K562 (cell line): ENCODE data around the gene CCDC50. TPM values are rescaled to one million over a fixed set of nuclear protein-coding genes. Genes with fewer than 3 reads are reported as not detected.

Source experiments
- ATAC-seq: fragments of 200-7000 bp; cut with Tn5 transposase; 3 replicates; pipeline ENCODE4 v1.9.1; 2020; ENCODE audit warnings: moderate library complexity
- BruUV-seq: library from RNA; stranded (reverse); fragments of 400-500 nt; replicated peaks from 2 replicates; lab custom pipeline; 2021; lab: Mats Ljungman, UMichigan
- CTCF ChIA-PET: fragments of 300-600 bp; formaldehyde crosslinking; extraction: SDS; loops from one replicate; lab custom pipeline; 2021; ENCODE audit warnings: low intra/inter-chr PET ratio; lab: Yijun Ruan, JAX
- POLR2A ChIA-PET: fragments of 300-600, 350-650 bp; sonication (Branson Sonifier 250); formaldehyde crosslinking; extraction: SDS; loops from one replicate; lab custom pipeline; 2021; ENCODE audit warnings: antibody characterized with exemption, inconsistent platforms; lab: Yijun Ruan, JAX
- DNase-seq, 4 experiments: peaks; one replicate each; pipeline versions ENCODE4 v3.0.0 to v3.0.0-alpha.2; 2011 to 2018; ENCODE audit warnings: low spot score in 3 of 4, mixed read lengths in 3 of 4; ENCODE audit errors: extremely low read depth in 1 of 4
- FAIRE-seq: peaks from 2 replicates; lab custom pipeline; 2011; peaks lifted over from hg19 to GRCh38; lab: Jason Lieb, UNC
- H2AFZ ChIP-seq: 2 replicates; pipeline ENCODE4 v1.6.0; 2011; ENCODE audit warnings: low read depth, low read length, control low read depth, inconsistent platforms
- H3K27ac ChIP-seq: fragments of 200-600 bp; 3 replicates; pipeline ENCODE4 v1.8.0; 2011; ENCODE audit warnings: low read depth, mild to moderate bottlenecking, control low read depth, inconsistent platforms, low read length, moderate library complexity, mixed read lengths; ENCODE audit errors: extremely low read depth
- H3K27me3 ChIP-seq, 2 experiments: fragments of 300-600 bp in 1 of 2; 2 replicates in 1 of 2; 3 replicates in 1 of 2; pipeline versions ENCODE4 v1.6.0 to v1.8.0; 2011; ENCODE audit warnings: inconsistent platforms in 2 of 2, low read length in 2 of 2, mild to moderate bottlenecking in 1 of 2, mixed read lengths in 1 of 2, moderate library complexity in 1 of 2; ENCODE audit not compliant: control insufficient read depth in 2 of 2, insufficient read depth in 2 of 2
- H3K36me3 ChIP-seq: fragments of 300-600 bp; 3 replicates; pipeline ENCODE4 v1.8.0; 2011; ENCODE audit warnings: mild to moderate bottlenecking, low read length, inconsistent platforms; ENCODE audit not compliant: control insufficient read depth, insufficient read depth
- H3K4me1 ChIP-seq, 2 experiments: fragments of 200-600 bp in 1 of 2; replicated peaks in 1 of 2; 2 replicates in 1 of 2; 3 replicates in 1 of 2; pipeline versions ENCODE4 v1.5.1 to v1.8.0; 2011; ENCODE audit warnings: inconsistent platforms in 2 of 2, low read length in 2 of 2, mild to moderate bottlenecking in 1 of 2, mixed read lengths in 1 of 2, moderate library complexity in 1 of 2; ENCODE audit not compliant: control insufficient read depth in 2 of 2, insufficient read depth in 2 of 2
- H3K4me2 ChIP-seq: 2 replicates; pipeline ENCODE4 v1.6.1; 2011; ENCODE audit warnings: low read length, control low read depth, inconsistent platforms, mixed read lengths; ENCODE audit not compliant: insufficient read depth
- H3K4me3 ChIP-seq: fragments of 200-600 bp; sonication (generic), shearing (Covaris generic); 2 replicates; pipeline ENCODE4 v1.5.1; 2016; ENCODE audit warnings: control low read depth, inconsistent platforms
- H3K79me2 ChIP-seq: fragments of 200-600 bp; 3 replicates; pipeline ENCODE4 v1.8.0; 2011; ENCODE audit warnings: low read length, inconsistent platforms; ENCODE audit not compliant: control insufficient read depth, insufficient read depth
- H3K9ac ChIP-seq, 2 experiments: 2 replicates each; pipeline versions ENCODE4 v1.6.0 to v1.6.1; 2011; ENCODE audit warnings: low read depth in 2 of 2, low read length in 2 of 2, control low read depth in 1 of 2, inconsistent platforms in 1 of 2, mild to moderate bottlenecking in 1 of 2, mixed read lengths in 1 of 2; ENCODE audit not compliant: insufficient read depth in 1 of 2
- H3K9me1 ChIP-seq: one replicate; pipeline ENCODE4 v1.6.0; 2011; ENCODE audit warnings: inconsistent platforms, mild to moderate bottlenecking, low read length, moderate library complexity; ENCODE audit not compliant: control insufficient read depth, insufficient read depth
- H3K9me3 ChIP-seq: replicated peaks from 2 replicates; pipeline ENCODE4 v1.5.1; 2011; ENCODE audit warnings: low read depth, low read length, inconsistent platforms; ENCODE audit not compliant: control insufficient read depth, insufficient read depth
- H4K20me1 ChIP-seq: replicated peaks from 2 replicates; pipeline ENCODE4 v1.6.1; 2011; ENCODE audit warnings: low read length, inconsistent platforms, mixed read lengths; ENCODE audit not compliant: control insufficient read depth, insufficient read depth
- EGR1 ChIP-seq: fragments of 450-650 bp; conservative IDR thresholded peaks from 2 replicates; pipeline ENCODE4 v1.6.1; 2017; ENCODE audit warnings: mild to moderate bottlenecking
- ESRRA ChIP-seq: fragments of 450-650 bp; IDR thresholded peaks from 2 replicates; pipeline ENCODE4 v1.6.1; 2014; ENCODE audit warnings: low read depth, mild to moderate bottlenecking, moderate library complexity, borderline replicate concordance
- GTF2F1 ChIP-seq: IDR thresholded peaks from 2 replicates; pipeline ENCODE4 v1.6.1; 2011; ENCODE audit warnings: low read depth, low read length, improper control_type of control experiment
- POLR2AphosphoS2 ChIP-seq: IDR thresholded peaks from 2 replicates; pipeline ENCODE4 v1.6.1; 2012; ENCODE audit warnings: low read length, improper control_type of control experiment
- RBM25 ChIP-seq: fragments of 200-400 bp; formaldehyde crosslinking; IDR thresholded peaks from 2 replicates; pipeline ENCODE4 v1.6.1; 2018; ENCODE audit warnings: low read length, low read depth, moderate library complexity; ENCODE audit not compliant: severe bottlenecking
- SMAD1 ChIP-seq: fragments of 150-350 bp; IDR thresholded peaks from 2 replicates; pipeline ENCODE4 v1.6.1; 2014; ENCODE audit warnings: low read length, low read depth; ENCODE audit not compliant: partially characterized antibody
- SMC3 ChIP-seq: conservative IDR thresholded peaks from 2 replicates; pipeline ENCODE4 v1.6.1; 2011; ENCODE audit warnings: low read depth, low read length, improper control_type of control experiment; ENCODE audit not compliant: insufficient read depth
- TCF15 ChIP-seq: fragments of 250-450 bp; sonication (Bioruptor Pico); IDR thresholded peaks from 2 replicates; pipeline ENCODE4 v1.8.0; 2022; ENCODE audit warnings: moderate library complexity, mild to moderate bottlenecking, inconsistent platforms
- ZFP36 ChIP-seq: fragments of 150-350 bp; IDR thresholded peaks from 2 replicates; pipeline ENCODE4 v1.6.1; 2018; ENCODE audit warnings: low read length, low read depth; ENCODE audit not compliant: partially characterized antibody
- ZNF407 ChIP-seq: fragments of 450-650 bp; IDR thresholded peaks from 2 replicates; pipeline ENCODE4 v1.6.1; 2016; ENCODE audit warnings: low read depth
- ZNF707 ChIP-seq: fragments of 250-450 bp; sonication (Bioruptor Pico); conservative IDR thresholded peaks from 2 replicates; pipeline ENCODE4 v1.8.0; 2022; ENCODE audit warnings: inconsistent platforms, mild to moderate bottlenecking, moderate library complexity
- ZNF830 ChIP-seq: fragments of 250-450 bp; sonication (Bioruptor Pico); IDR thresholded peaks from 2 replicates; pipeline ENCODE4 v1.5.0; 2021; ENCODE audit warnings: mild to moderate bottlenecking
- WGBS: fragments of 100-300 bp; shearing (Covaris generic); methylation state at CpG from one replicate; pipeline ENCODE4 v1.1.6; 2016; ENCODE audit warnings: low coverage, mixed read lengths; ENCODE audit not compliant: insufficient coverage; ENCODE audit errors: missing lambda C conversion rate; 5-methylcytosine and 5-hydroxymethylcytosine counted together
- in situ Hi-C: fragments of 300-500 bp; cut with MboI; formaldehyde crosslinking; loops from 4 replicates; pipeline ENCODE4 v1.15.0; 2018; ENCODE audit warnings: inconsistent platforms, mixed read lengths
- intact Hi-C: fragments of 100-400 bp; cut with micrococcal nuclease; formaldehyde crosslinking; loops from 2 replicates; pipeline ENCODE4 v1.14.2; 2022
- polyA plus RNA-seq, 8 experiments: library from polyadenylated mRNA; depleted of rRNA in 4 of 8; stranded (reverse) in 5 of 8; unstranded in 3 of 8; fragments of >200 nt; fragmentation: Nextera tagmentation in 2 of 8; fragmentation: Illumina TruSeq in 1 of 8; extraction: Ambion mirVana in 2 of 8; extraction: Trizol in 1 of 8; gene quantifications; 2 replicates each; pipeline versions ENCODE4 v1.2.1 to v1.2.3, GENCODE V29; 2011 to 2014; ENCODE audit warnings: inconsistent platforms in 1 of 8, missing spikeins in 1 of 8
- total RNA-seq, 7 experiments: library from RNA; depleted of rRNA in 6 of 7; stranded (reverse); fragments of >200 nt in 6 of 7; fragmentation: Illumina TruSeq in 2 of 7; extraction: Trizol in 2 of 7; gene quantifications; 2 replicates each; pipeline versions ENCODE4 v1.2.1 to v1.2.3, GENCODE V29; 2011 to 2021; ENCODE audit warnings: low replicate concordance in 1 of 7
- TF ChIP-seq, protein P1 (sequence below): sonication (generic); formaldehyde crosslinking; IDR thresholded peaks from 2 replicates; pipeline ENCODE4 v1.8.0; 2022; ENCODE audit warnings: missing genetic modification reagents, mild to moderate bottlenecking, moderate library complexity, borderline replicate concordance
- TF ChIP-seq, protein P2 (sequence below): fragments of 250-450 bp; sonication (Bioruptor Pico); IDR thresholded peaks from 2 replicates; pipeline ENCODE4 v1.5.0; 2021

The CCDC50 gene
- total and polyA plus RNA-seq, 9 of the 15 experiments (the other 6 are each of a cell fraction or from before 2014, with no cell fraction given), result 8.4 to 63.4 (median 40.4) TPM

- ChIA-PET CTCF (no interaction called here), POLR2A (no interaction called here)
- no peaks in the 10 kb centered on the region; a peak in 1 of 5 replicates for H3K4me1 ChIP-seq
- no peak overlapping the region for H2AFZ ChIP-seq
- in situ Hi-C loops, result no loop called here
- no peaks in the 10 kb centered on the region for H3K9me1 ChIP-seq
- DNase-seq (no peak), ATAC-seq (no peak), FAIRE-seq (no peak)
- H3K9ac ChIP-seq, result no peak overlapping the region
- no peak overlapping the region for H3K27ac ChIP-seq
- H3K79me2 ChIP-seq, result peaks cover 43% of the 10 kb centered on the region
- H3K9me3 ChIP-seq, result no peaks in the 10 kb centered on the region
- no CpG with 5 or more reads among the region's 3 CpGs for WGBS
- intact Hi-C loops, result no loop called here
- H4K20me1 ChIP-seq, result peaks cover 10% of the 10 kb centered on the region
- H3K4me2 ChIP-seq, result no peak overlapping the region
- no peak overlapping the region for H3K4me3 ChIP-seq
- no peaks in the 10 kb centered on the region for H3K36me3 ChIP-seq
- no peaks in the 10 kb centered on the region for H3K27me3 ChIP-seq
- no TSS peak for BruUV-seq
- TF ChIP-seq, protein P1, sequence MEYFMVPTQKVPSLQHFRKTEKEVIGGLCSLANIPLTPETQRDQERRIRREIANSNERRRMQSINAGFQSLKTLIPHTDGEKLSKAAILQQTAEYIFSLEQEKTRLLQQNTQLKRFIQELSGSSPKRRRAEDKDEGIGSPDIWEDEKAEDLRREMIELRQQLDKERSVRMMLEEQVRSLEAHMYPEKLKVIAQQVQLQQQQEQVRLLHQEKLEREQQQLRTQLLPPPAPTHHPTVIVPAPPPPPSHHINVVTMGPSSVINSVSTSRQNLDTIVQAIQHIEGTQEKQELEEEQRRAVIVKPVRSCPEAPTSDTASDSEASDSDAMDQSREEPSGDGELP (CRISPR knock-in tag), result no peak
- no peak for TF ChIP-seq ESRRA
- TF ChIP-seq TCF15, result no peak
- no peak for TF ChIP-seq EGR1
- TF ChIP-seq SMC3, result no peak
- TF ChIP-seq SMAD1, result no peak
- TF ChIP-seq, protein P2, sequence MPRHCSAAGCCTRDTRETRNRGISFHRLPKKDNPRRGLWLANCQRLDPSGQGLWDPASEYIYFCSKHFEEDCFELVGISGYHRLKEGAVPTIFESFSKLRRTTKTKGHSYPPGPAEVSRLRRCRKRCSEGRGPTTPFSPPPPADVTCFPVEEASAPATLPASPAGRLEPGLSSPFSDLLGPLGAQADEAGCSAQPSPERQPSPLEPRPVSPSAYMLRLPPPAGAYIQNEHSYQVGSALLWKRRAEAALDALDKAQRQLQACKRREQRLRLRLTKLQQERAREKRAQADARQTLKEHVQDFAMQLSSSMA (CRISPR knock-in tag), result no peak
- TF ChIP-seq RBM25, result no peak
- no peak for TF ChIP-seq ZNF707
- TF ChIP-seq ZFP36, result no peak
- TF ChIP-seq POLR2AphosphoS2, result no peak
- TF ChIP-seq ZNF830 (CRISPR knock-in tag), result no peak
- no peak for TF ChIP-seq GTF2F1
- no peak for TF ChIP-seq ZNF407
These were observed 18.0 kb downstream of the CCDC50 start for GRCh38 chr3:191347228-191347627.
